ENCODE results near the gene WDR5. TPM values are rescaled to one million over a fixed set of nuclear protein-coding genes. Genes with fewer than 3 reads are reported as not detected.
"Not testable (repeated sequence)": the region's sequence is repeated elsewhere in the genome, so short reads cannot be mapped to it uniquely, and the experiment has no call there.

WDR5 gene
- polyA plus RNA-seq (ENCODE audit: insufficient read length in 4 of 4) = 10 to 100 TPM; 35.9 to 42.1 (median 39.2) TPM

DNA sequence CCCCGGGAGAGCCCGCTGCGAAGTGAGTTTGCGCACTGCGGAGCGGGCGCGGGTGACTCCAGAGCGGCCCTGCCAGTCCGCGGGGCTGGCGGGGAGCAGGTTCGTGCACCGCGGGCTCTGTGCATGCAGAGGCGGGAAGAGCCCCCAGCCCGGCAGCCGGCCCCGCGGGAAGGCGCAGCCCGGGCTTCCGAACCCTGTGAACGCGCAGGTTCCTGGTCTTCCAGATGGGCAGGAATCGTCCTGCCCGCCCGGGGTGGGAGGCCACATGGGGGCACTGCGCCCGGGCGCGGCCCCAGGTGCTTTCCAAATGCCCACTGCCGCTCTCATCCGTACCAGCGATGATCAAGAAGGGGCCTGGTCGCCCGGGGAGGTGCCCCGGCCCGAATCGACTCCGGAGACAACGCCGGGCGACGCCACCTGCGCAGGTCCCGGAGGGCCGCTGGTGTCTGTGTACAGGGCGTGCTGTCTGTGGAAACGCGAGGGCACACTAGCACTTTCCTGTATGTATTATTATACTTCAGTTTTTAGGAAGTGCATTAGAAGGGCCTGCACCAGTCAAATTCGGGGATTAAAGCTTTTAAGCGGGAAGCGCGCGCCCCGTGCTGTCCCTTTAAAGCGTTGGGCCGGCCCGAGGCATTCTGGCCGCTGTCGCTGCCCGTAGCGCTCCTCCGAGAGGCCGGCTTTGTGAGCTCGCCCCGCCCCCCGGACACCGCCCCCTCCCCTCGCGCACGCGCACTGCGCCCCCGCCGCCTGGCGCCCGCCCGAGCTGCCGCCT lies at the start of gene WDR5:
TSS of gene WDR5 (plus strand) at position 740 of the 775 bp plus-strand sequence. CDS start 3,796 bp downstream, outside the sequence.
- DNase-seq (ENCODE audit: low read depth in 4 of 4, low spot score in 2 of 4) = peak; percentile 76 to 86 (median 84)

- no peak for DNase-seq (ENCODE audit: low read depth in 4 of 4, low spot score in 2 of 4)
Measured at GRCh38 chr9:134088063-134088725, 47.7 kb upstream of the WDR5 start.

GRCh38 chr9:134089972-134090371 lies 45.9 kb upstream of the WDR5 start:
- no peak for DNase-seq (ENCODE audit: low read depth in 4 of 4, low spot score in 2 of 4)

DNA sequence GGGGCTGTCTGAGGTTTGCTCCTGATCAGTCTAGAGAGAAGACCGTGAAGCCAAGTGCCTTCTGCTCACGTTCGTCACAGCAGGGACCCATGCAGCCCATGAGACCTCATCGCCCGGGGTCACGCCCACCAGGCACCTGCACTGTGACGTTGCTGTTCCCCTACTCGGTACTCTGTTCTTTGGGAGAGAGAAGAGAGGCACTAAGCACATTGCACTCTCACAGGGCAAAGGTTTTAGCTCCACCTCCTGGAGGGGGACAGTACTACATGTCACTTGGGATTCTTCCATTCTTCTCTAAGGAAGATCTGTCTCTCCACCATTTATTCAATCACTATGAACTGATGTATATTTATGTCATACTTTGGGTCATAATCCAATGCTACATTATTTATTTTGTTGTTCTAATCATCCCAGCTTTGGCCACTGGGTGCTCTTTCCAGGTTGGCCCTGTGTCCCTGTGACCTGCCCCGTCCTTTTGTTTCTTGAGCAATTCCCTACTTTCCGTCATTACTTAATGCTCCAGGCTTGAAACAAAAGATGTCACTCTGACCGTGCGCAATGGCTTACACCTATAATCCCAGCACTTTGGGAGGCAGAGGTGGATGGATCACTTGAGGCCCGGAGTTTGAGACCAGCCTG lies 36.6 kb upstream of the WDR5 start:
- DNase-seq (ENCODE audit: low read depth in 4 of 4, low spot score in 2 of 4) = no peak

GRCh38 chr9:134100040-134100439 lies 35.8 kb upstream of the WDR5 start:
- DNase-seq (ENCODE audit: low read depth in 4 of 4, low spot score in 2 of 4) = no peak

GRCh38 chr9:134101133-134101532 lies 34.7 kb upstream of the WDR5 start:
- DNase-seq (ENCODE audit: low read depth in 4 of 4, low spot score in 2 of 4) = not testable (repeated sequence)

DNA sequence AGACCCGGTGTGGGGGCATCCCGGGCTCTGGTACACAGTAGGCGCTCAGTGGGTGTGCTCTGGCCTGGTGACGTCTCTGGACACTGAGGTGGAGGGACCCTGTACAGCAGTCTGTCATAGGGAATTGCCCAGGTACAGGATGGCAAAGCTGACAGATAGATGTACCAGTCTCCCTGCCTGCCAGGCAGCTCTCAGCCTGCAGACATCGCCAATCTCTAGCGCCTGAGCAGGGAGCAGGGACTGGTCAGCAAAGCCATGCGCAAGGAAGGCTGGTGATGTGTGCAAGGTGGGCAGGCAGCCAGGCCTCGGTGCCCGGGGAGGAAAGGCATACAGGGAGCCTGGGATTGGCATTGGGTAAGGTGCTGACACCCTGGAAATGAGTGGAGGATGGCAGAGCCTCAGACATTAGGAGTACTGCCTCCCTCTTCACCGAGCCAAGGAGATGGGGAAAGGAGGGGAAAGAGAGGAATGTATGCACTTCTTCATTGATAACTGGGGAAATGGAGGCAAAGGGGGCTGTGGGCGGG lies 34.2 kb upstream of the WDR5 start:
- DNase-seq (ENCODE audit: low read depth in 4 of 4, low spot score in 2 of 4) = no peak

DNA sequence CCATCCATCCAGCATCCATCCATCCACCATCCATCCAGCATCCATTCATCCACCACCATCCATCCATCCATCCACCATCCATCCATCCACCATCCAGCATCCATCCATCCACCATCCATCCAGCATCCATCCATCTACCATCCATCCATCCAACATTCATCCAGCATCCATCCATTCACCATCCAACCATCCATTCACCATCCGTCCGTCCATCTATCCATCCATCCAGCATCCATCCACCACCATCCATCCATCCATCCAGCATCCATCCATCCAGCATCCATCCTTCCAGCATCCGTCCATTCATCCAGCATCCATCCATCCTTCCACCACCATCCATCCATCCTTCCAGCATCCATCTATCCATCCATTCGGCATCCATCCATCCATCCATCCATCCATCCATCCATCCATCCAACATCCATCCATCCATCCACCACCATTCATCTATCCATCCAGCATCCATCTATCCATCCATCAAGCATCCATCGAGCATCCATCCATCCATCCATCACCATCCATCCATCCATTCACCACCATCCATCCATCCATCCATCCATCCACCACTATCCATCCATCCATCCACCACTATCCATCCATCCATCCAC lies 32.4 kb upstream of the WDR5 start:
- no peak for DNase-seq (ENCODE audit: low read depth in 4 of 4, low spot score in 2 of 4)

GRCh38 chr9:134111064-134111463 lies 24.8 kb upstream of the WDR5 start:
- no peak for DNase-seq (ENCODE audit: low read depth in 4 of 4, low spot score in 2 of 4)

GRCh38 chr9:134112561-134112960 lies 23.3 kb upstream of the WDR5 start:
- DNase-seq (ENCODE audit: low read depth in 4 of 4, low spot score in 2 of 4) = no peak

DNA sequence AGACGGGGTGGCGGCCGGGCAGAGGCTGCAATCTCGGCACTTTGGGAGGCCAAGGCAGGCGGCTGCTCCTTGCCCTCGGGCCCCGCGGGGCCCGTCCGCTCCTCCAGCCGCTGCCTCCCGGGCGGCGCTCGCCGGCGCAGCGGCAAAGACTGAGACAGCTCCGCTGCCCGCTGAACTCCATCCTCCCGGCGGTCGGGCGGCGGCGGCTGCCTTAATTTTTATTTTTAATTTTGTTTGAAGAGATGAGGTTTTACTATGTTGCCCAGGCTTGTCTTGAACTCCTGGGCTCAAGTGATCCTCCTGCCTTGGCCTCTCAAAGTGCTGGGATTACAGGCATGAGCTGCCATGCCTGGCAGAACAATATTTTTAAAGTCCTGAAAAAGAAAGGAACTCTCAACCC lies 16.9 kb upstream of the WDR5 start:
- DNase-seq (ENCODE audit: low read depth in 4 of 4, low spot score in 2 of 4) = not testable (repeated sequence)

DNA sequence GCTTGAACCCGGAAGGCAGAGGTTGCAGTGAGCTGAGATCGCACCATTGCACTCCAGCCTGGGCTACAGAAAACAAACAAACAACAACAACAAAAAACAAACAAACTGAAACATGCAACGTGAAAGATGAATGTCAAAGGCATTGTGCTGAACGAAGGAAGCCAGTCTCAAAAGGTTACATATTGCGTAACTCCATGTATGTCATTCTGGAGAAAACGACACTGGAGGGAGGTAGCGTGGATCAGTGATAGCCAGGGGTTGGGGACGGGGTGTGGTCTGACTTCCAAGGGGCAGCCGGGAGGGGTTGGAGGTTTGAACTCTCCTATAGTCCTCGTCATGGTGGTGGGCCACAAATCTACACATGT lies 12.1 kb upstream of the WDR5 start:
- no peak for DNase-seq (ENCODE audit: low read depth in 4 of 4, low spot score in 2 of 4)

DNA sequence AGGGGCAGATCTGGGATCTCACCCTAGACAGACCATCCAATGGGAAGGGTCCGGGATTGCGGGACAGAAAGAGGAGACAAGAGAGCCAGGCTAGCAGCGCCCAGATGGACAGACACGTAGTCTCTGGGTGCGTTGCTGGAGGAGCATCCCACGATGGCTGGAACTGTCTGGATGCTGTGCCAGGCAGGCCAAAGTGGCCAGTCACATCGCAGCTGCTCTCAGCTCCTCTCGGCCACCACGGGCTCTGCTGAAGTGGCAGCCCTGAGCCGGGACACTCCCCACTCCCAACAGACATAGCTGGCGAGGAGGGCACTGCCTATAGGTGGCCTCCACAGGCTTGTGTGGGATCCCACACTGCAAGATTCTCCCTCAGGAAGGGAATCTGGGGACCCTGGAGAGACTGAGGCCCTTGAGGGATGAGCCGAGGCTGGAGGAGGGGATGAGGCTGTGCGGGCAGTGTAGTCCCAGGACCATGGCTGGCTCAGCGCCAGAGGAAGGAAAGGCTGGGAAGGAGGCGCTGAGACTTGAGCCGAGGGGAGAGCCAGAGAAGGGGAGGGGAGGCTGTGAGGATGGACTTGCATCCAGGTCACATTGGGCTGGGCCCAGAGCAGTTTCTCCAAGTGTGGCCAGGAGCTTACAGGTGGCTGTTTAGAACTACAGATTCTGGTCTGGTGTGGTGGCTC lies 10.3 kb upstream of the WDR5 start:
- no peak for DNase-seq (ENCODE audit: low read depth in 4 of 4, low spot score in 2 of 4)

- DNase-seq (ENCODE audit: low read depth in 4 of 4, low spot score in 2 of 4) = no peak
Measured at GRCh38 chr9:134126373-134126772, 9.5 kb upstream of the WDR5 start.

DNA sequence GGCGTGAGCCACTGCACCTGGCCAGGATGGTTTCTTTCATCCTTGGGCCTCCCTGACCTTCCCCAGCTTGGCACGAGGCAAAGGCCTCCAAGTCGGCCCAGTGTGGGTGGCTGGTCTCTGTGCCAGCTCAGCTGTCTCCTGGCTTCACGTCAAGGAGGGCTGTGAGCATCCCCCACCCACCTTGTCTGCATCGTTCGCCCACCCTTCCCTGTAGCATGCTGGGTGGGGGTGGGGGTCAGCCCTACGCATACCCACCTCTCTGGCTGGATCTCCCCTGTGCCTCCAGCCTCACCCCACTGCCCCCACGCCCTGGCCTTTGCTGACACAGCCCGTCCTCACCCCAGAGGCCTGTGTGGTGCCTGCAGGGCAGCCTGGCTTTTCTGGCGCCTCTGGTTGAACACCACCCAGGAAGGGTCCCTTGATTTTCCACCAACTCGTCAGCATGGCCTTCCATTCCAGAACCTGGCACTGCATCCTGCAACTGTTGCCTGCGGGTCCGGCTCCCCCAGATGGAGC lies 8.8 kb upstream of the WDR5 start:
- DNase-seq (ENCODE audit: low read depth in 4 of 4, low spot score in 2 of 4) = no peak

- no peak for DNase-seq (ENCODE audit: low read depth in 4 of 4, low spot score in 2 of 4)
Measured at GRCh38 chr9:134127616-134128015, 8.3 kb upstream of the WDR5 start.

GRCh38 chr9:134128727-134129679 lies 6.9 kb upstream of the WDR5 start:
- no peak for DNase-seq (ENCODE audit: low read depth in 4 of 4, low spot score in 2 of 4)

- DNase-seq (ENCODE audit: low read depth in 4 of 4, low spot score in 2 of 4) = no peak
Measured at GRCh38 chr9:134130503-134131375, 5.1 kb upstream of the WDR5 start.
